H9 (cell line): ENCODE measurements around the gene TAF13. TPM values are rescaled to one million over a fixed set of nuclear protein-coding genes. Genes with fewer than 3 reads are reported as not detected.

Experiments
- DNase-seq: peaks from one replicate; pipeline ENCODE4 v3.0.0-alpha.2; 2017
- H2AFZ ChIP-seq: one replicate; pipeline ENCODE4 v1.6.1; 2013; ENCODE audit warnings: mild to moderate bottlenecking, low read length, control low read depth, moderate library complexity
- H2AK5ac ChIP-seq: 2 replicates; pipeline ENCODE4 v1.6.1; 2013; ENCODE audit warnings: low read length, control low read depth, mixed read lengths; ENCODE audit not compliant: insufficient read length
- H2BK120ac ChIP-seq: one replicate; pipeline ENCODE4 v1.6.1; 2013; ENCODE audit warnings: low read depth, mild to moderate bottlenecking, low read length, control low read depth, inconsistent platforms; ENCODE audit not compliant: poor library complexity, severe bottlenecking
- H2BK12ac ChIP-seq: 2 replicates; pipeline ENCODE4 v1.6.1; 2013; ENCODE audit warnings: low read length, control low read depth, mixed read lengths, low read depth; ENCODE audit not compliant: insufficient read length
- H2BK15ac ChIP-seq: 2 replicates; pipeline ENCODE4 v1.6.1; 2013; ENCODE audit warnings: low read depth, low read length, control low read depth
- H2BK20ac ChIP-seq: one replicate; pipeline ENCODE4 v1.6.1; 2013; ENCODE audit warnings: low read depth, mild to moderate bottlenecking, low read length, control low read depth, inconsistent platforms; ENCODE audit not compliant: poor library complexity, severe bottlenecking
- H2BK5ac ChIP-seq: 2 replicates; pipeline ENCODE4 v1.6.1; 2013; ENCODE audit warnings: low read length, control low read depth, mixed read lengths; ENCODE audit not compliant: insufficient read length
- H3K14ac ChIP-seq: 2 replicates; pipeline ENCODE4 v1.6.1; 2013; ENCODE audit warnings: low read length, control low read depth; ENCODE audit not compliant: insufficient read depth
- H3K18ac ChIP-seq: 2 replicates; pipeline ENCODE4 v1.6.1; 2013; ENCODE audit warnings: low read depth, mild to moderate bottlenecking, mixed read lengths, low read length, control low read depth; ENCODE audit not compliant: insufficient read length
- H3K23ac ChIP-seq: 2 replicates; pipeline ENCODE4 v1.6.1; 2013; ENCODE audit warnings: low read length, control low read depth, mixed read lengths, low read depth; ENCODE audit not compliant: insufficient read length
- H3K23me2 ChIP-seq: 2 replicates; pipeline ENCODE4 v1.6.1; 2013; ENCODE audit warnings: low read depth, mild to moderate bottlenecking, mixed read lengths, low read length, control low read depth; ENCODE audit not compliant: insufficient read length, poor library complexity, severe bottlenecking
- H3K27ac ChIP-seq: 2 replicates; pipeline ENCODE4 v1.5.1; 2013; ENCODE audit warnings: low read length, control low read depth, mixed read lengths, low read depth; ENCODE audit not compliant: insufficient read length
- H3K27me3 ChIP-seq: 2 replicates; pipeline ENCODE4 v1.6.1; 2013; ENCODE audit warnings: low read length, control low read depth, inconsistent platforms; ENCODE audit not compliant: insufficient read depth
- H3K4ac ChIP-seq: 2 replicates; pipeline ENCODE4 v1.6.1; 2013; ENCODE audit warnings: low read depth, mild to moderate bottlenecking, control low read depth, inconsistent platforms, low read length, moderate library complexity
- H3K4me1 ChIP-seq: 2 replicates; pipeline ENCODE4 v1.6.1; 2013; ENCODE audit warnings: low read length, control low read depth, inconsistent platforms; ENCODE audit not compliant: insufficient read depth
- H3K4me2 ChIP-seq: 2 replicates; pipeline ENCODE4 v1.6.1; 2013; ENCODE audit warnings: low read length, control low read depth, mixed read lengths; ENCODE audit not compliant: insufficient read length, insufficient read depth
- H3K56ac ChIP-seq: 2 replicates; pipeline ENCODE4 v1.6.1; 2013; ENCODE audit warnings: low read depth, mild to moderate bottlenecking, mixed read lengths, low read length, control low read depth; ENCODE audit not compliant: insufficient read length
- H3K79me1 ChIP-seq: 2 replicates; pipeline ENCODE4 v1.6.1; 2013; ENCODE audit warnings: low read depth, mild to moderate bottlenecking, moderate library complexity, low read length, control low read depth, inconsistent platforms; ENCODE audit not compliant: insufficient read depth, poor library complexity, severe bottlenecking
- H3K79me2 ChIP-seq: 2 replicates; pipeline ENCODE4 v1.6.1; 2013; ENCODE audit warnings: low read length, control low read depth, inconsistent platforms; ENCODE audit not compliant: insufficient read depth
- H3K9ac ChIP-seq: 2 replicates; pipeline ENCODE4 v1.6.1; 2013; ENCODE audit warnings: low read length, control low read depth, mixed read lengths; ENCODE audit not compliant: insufficient read length; ENCODE audit errors: extremely low read depth
- H3K9me3 ChIP-seq: one replicate; pipeline ENCODE4 v1.6.1; 2013; ENCODE audit warnings: low read depth, low read length, inconsistent platforms; ENCODE audit not compliant: control insufficient read depth
- H3T11ph ChIP-seq: one replicate; pipeline ENCODE4 v1.6.1; 2013; ENCODE audit warnings: mild to moderate bottlenecking, low read length, control low read depth, inconsistent platforms
- H4K20me1 ChIP-seq: one replicate; pipeline ENCODE4 v1.6.1; 2013; ENCODE audit not compliant: control insufficient read depth, insufficient read length, insufficient read depth
- H4K5ac ChIP-seq: 2 replicates; pipeline ENCODE4 v1.6.1; 2013; ENCODE audit warnings: low read depth, mild to moderate bottlenecking, mixed read lengths, low read length, control low read depth; ENCODE audit not compliant: insufficient read length
- H4K8ac ChIP-seq: replicated peaks from 2 replicates; pipeline ENCODE4 v1.6.1; 2013; ENCODE audit warnings: low read length, control low read depth, mixed read lengths, low read depth; ENCODE audit not compliant: insufficient read length
- H4K91ac ChIP-seq: 2 replicates; pipeline ENCODE4 v1.6.1; 2013; ENCODE audit warnings: low read depth, mild to moderate bottlenecking, moderate library complexity, mixed read lengths, low read length, control low read depth; ENCODE audit not compliant: insufficient read length
- H3K27ac Mint-ChIP-seq, 3 experiments: 2 replicates in 2 of 3; 3 replicates in 1 of 3; pipeline ENCODE4 v1.8.0; 2020 to 2021; ENCODE audit warnings: mixed read lengths in 3 of 3, mild to moderate bottlenecking in 1 of 3, moderate library complexity in 1 of 3
- H3K27me3 Mint-ChIP-seq: 2 replicates; pipeline ENCODE4 v1.8.0; 2021; ENCODE audit warnings: low read depth, mild to moderate bottlenecking, moderate library complexity, mixed read lengths
- H3K36me3 Mint-ChIP-seq, 3 experiments: 2 replicates in 2 of 3; 3 replicates in 1 of 3; pipeline ENCODE4 v1.8.0; 2020 to 2021; ENCODE audit warnings: low read depth in 3 of 3, mixed read lengths in 3 of 3; ENCODE audit not compliant: insufficient read depth in 1 of 3
- H3K4me1 Mint-ChIP-seq, 2 experiments: 2 replicates each; pipeline ENCODE4 v1.8.0; 2020; ENCODE audit warnings: mixed read lengths in 2 of 2
- H3K4me3 Mint-ChIP-seq, 2 experiments: 2 replicates in 1 of 2; 3 replicates in 1 of 2; pipeline ENCODE4 v1.8.0; 2020 to 2021; ENCODE audit warnings: mild to moderate bottlenecking in 2 of 2, mixed read lengths in 2 of 2, moderate library complexity in 1 of 2
- H3K9me3 Mint-ChIP-seq, 2 experiments: 2 replicates in 1 of 2; 3 replicates in 1 of 2; pipeline ENCODE4 v1.8.0; 2020; ENCODE audit warnings: mild to moderate bottlenecking in 2 of 2, mixed read lengths in 2 of 2, moderate library complexity in 1 of 2
- CTCF ChIP-seq: fragments of 200-600 bp; sonication (generic); conservative IDR thresholded peaks from 3 replicates; pipeline ENCODE4 v1.8.0; 2021; ENCODE audit warnings: antibody characterized with exemption, mild to moderate bottlenecking
- WGBS: extraction: QIAGEN DNeasy Blood & Tissue Kit; methylation state at CpG from one replicate; pipeline ENCODE4 v1.1.7; 2013; ENCODE audit warnings: missing lambda C conversion rate, low lambda C conversion rate, mixed read lengths; ENCODE audit not compliant: insufficient read length; ENCODE audit errors: extremely low coverage; 5-methylcytosine and 5-hydroxymethylcytosine counted together
- total RNA-seq: library from RNA; stranded (reverse); gene quantifications from 2 replicates; pipeline ENCODE4 v1.2.1, GENCODE V29; 2021

The TAF13 gene
- total RNA-seq, 1 experiment from 2014 or later = 50.9 TPM

GRCh38 chr1:109069294-109069693, 6.5 kb downstream of the TAF13 start:
- Histone ChIP-seq H2BK5ac (no peak overlapping the region), H3K79me1 (no peaks in the 10 kb centered on the region), H3K4me2 (no peak overlapping the region), H3K56ac (no peak overlapping the region), H3K27ac (no peak overlapping the region), H3K4ac (no peak overlapping the region), H2BK120ac (no peak overlapping the region), H2BK20ac (no peak overlapping the region), H2AFZ (no peak overlapping the region), H3K9ac (no peak overlapping the region), H3K79me2 (no peaks in the 10 kb centered on the region; the same call in 1 of the 2 replicates), H4K20me1 (no peaks in the 10 kb centered on the region), H3K4me1 (no peaks in the 10 kb centered on the region), H3K9me3 (no peaks in the 10 kb centered on the region), H3K23ac (no peak overlapping the region), H2AK5ac (no peak overlapping the region), H2BK15ac (no peak overlapping the region), H3K14ac (no peak overlapping the region), H3K27me3 (no peaks in the 10 kb centered on the region), H3K23me2 (no peaks in the 10 kb centered on the region), H4K8ac (no peak overlapping the region), H4K91ac (no peak overlapping the region), H3K18ac (no peak overlapping the region), H2BK12ac (no peak overlapping the region), H3T11ph (no peak overlapping the region), H4K5ac (no peak overlapping the region)
- DNase-seq = no peak
- Mint-ChIP-seq H3K27ac (no peak overlapping the region; a peak in 1 of 7 replicates), H3K4me3 (no peak overlapping the region), H3K9me3 (peaks cover 0 to 1% of the 10 kb centered on the region in 2 experiments; a peak in 1 of 5 replicates), H3K27me3 (no peaks in the 10 kb centered on the region; the same call in 1 of the 2 replicates), H3K36me3 (peaks cover 30 to 67% (median 50%) of the 10 kb centered on the region in 3 experiments), H3K4me1 (peaks cover 0 to 1% of the 10 kb centered on the region in 2 experiments; a peak in 2 of 4 replicates)
- WGBS = no CpG with 5 or more reads among the region's 1 CpG
- TF ChIP-seq CTCF = no peak
